PFSK-1 (cell line): Measurements from ENCODE around the gene ZNF527.

Experiments used
- FOXP2 ChIP-seq: optimal IDR thresholded peaks from 2 replicates; pipeline ENCODE3; 2011; ENCODE audit warnings: borderline replicate concordance, control low read depth, inconsistent platforms; ENCODE audit not compliant: insufficient read depth; ENCODE audit errors: extremely low read length, extremely low read depth
- POLR2AphosphoS5 ChIP-seq: IDR thresholded peaks from 2 replicates; pipeline ENCODE4 v1.6.1; 2012; ENCODE audit warnings: low read depth, mild to moderate bottlenecking, control low read depth, low read length, moderate library complexity
- REST ChIP-seq, 2 experiments: IDR thresholded peaks; 2 replicates each; pipeline versions ENCODE4 v1.6.1 to v1.8.0; 2011 to 2012; ENCODE audit warnings: low read depth in 2 of 2, low read length in 2 of 2, control low read depth in 1 of 2, inconsistent platforms in 1 of 2, mild to moderate bottlenecking in 1 of 2, moderate library complexity in 1 of 2; ENCODE audit not compliant: insufficient read depth in 1 of 2
- SIN3A ChIP-seq: IDR thresholded peaks from 2 replicates; pipeline ENCODE4 v1.6.1; 2012; ENCODE audit warnings: mild to moderate bottlenecking, low read length, moderate library complexity, borderline replicate concordance; ENCODE audit not compliant: insufficient read depth
- TAF1 ChIP-seq: IDR thresholded peaks from 2 replicates; pipeline ENCODE4 v1.6.1; 2012; ENCODE audit warnings: low read length, control low read depth, borderline replicate concordance; ENCODE audit not compliant: insufficient read depth

- TF ChIP-seq TAF1 = no peak
- TF ChIP-seq POLR2AphosphoS5 = no peak
- no peak for TF ChIP-seq REST (IDR thresholded peaks at IDR 0.05; ENCODE audit: insufficient read depth in 1 of 2, low read depth in 2 of 2, low read length in 2 of 2)
- TF ChIP-seq SIN3A = no peak
- no peak for TF ChIP-seq FOXP2
Observed at GRCh38 chr19:37389234-37389633, 18.3 kb downstream of the ZNF527 start.
